ENCODE measurements around the gene UBE2Q2. TPM values are rescaled to one million over a fixed set of nuclear protein-coding genes. Genes with fewer than 3 reads are reported as not detected.

Gene UBE2Q2
- total RNA-seq, 2 donors from 2014 or later, result 31.5 to 40.2 TPM

DNA sequence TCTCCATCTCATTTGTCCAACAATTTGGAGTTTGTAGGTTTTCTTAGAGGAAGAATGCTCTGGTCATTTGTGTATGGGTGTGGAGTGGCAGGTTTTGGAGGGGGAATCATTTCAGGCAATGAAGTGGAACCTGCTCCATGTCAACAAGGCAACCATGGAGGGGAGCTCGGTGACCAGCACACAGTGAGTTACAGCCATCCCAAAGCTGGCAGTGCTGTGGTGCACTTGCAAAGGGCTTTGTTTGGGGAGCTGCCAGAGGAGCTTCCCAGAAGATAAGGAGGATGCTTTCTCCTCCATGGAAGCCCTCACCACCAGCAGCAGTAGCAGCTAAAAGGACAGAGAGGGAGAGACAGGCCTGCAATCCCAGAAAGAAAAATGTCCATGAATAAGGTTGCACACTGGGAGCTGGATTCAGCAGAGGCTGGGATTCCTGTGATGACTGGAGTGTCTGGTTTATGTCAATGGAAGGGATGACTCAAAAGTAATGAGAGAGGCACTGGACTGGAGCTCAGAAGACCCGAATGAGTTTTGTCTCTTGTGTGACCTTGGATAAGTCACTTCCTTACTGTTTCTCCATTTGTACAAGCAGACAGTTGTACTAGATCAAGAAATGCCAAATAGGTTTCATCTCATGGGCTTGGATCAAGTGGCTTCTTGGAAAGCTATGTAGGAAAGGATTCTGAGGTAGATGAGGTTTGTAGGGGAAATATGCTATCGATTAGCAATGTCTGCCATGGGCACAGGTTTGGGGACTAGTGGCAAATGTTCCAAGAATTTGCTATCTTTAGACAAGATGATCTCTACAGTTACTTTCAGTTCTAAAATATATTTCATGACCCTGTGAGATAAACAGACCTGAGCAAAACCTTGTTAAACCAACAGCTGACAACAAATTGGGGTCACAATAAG, 27.2 kb upstream of the UBE2Q2 start:
- Histone ChIP-seq H3K9me3 (no peaks in the 10 kb centered on the region), H3K4me1 (ENCODE audit: control insufficient read depth in 1 of 2, low read depth in 2 of 2) (no peaks in the 10 kb centered on the region), H3K36me3 (no peaks in the 10 kb centered on the region), H3K27ac (no peak overlapping the region), H3K4me3 (no peak overlapping the region), H3K27me3 (replicated peaks; ENCODE audit: insufficient read depth) (no peaks in the 10 kb centered on the region)
- DNase-seq (ENCODE audit: low spot score) (no peak), ATAC-seq (ENCODE audit: insufficient number of reproducible peaks, low FRiP score, low read depth) (no peak)
- TF ChIP-seq CTCF (IDR thresholded peaks at IDR 0.05), result no peak

GRCh38 chr15:75817138-75817935, 25.9 kb upstream of the UBE2Q2 start:
- Histone ChIP-seq H3K9me3 (no peaks in the 10 kb centered on the region), H3K27me3 (replicated peaks; ENCODE audit: insufficient read depth) (no peaks in the 10 kb centered on the region), H3K4me1 (ENCODE audit: control insufficient read depth in 1 of 2, low read depth in 2 of 2) (no peaks in the 10 kb centered on the region), H3K4me3 (peak overlapping the region; percentile 70), H3K27ac (no peak overlapping the region), H3K36me3 (no peaks in the 10 kb centered on the region)
- DNase-seq (ENCODE audit: low spot score), result no peak
- ATAC-seq (ENCODE audit: insufficient number of reproducible peaks, low FRiP score, low read depth), result no peak
- TF ChIP-seq CTCF (IDR thresholded peaks at IDR 0.05), result no peak

DNA sequence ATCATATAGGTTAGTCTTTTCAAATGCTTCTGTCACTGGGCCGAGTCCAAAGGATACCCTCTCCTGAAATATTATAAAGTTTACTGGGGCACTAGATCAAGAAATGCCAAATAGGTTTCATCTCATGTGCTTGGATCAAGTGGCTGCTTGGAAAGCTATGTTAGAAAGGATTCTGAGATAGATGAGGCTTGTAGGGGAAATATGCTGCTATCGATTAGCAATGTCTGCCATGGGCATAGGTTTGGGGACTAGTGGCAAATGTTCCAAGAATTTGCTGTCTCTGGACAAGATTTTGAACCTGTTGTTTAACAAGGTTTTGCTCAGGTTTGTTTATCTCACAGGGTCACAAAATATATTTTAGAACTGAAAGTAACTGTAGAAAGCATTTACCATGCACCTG, 23.0 kb upstream of the UBE2Q2 start:
- H3K27ac ChIP-seq, result no peak overlapping the region
- H3K27me3 ChIP-seq (replicated peaks; ENCODE audit: insufficient read depth), result no peaks in the 10 kb centered on the region
- no peaks in the 10 kb centered on the region for H3K9me3 ChIP-seq
- no peak for ATAC-seq (ENCODE audit: insufficient number of reproducible peaks, low FRiP score, low read depth)
- H3K4me3 ChIP-seq, result no peak overlapping the region
- no peaks in the 10 kb centered on the region for H3K36me3 ChIP-seq
- no peak for DNase-seq (ENCODE audit: low spot score)
- no peaks in the 10 kb centered on the region for H3K4me1 ChIP-seq (ENCODE audit: control insufficient read depth in 1 of 2, low read depth in 2 of 2)
- no peak for TF ChIP-seq CTCF (IDR thresholded peaks at IDR 0.05)

DNA sequence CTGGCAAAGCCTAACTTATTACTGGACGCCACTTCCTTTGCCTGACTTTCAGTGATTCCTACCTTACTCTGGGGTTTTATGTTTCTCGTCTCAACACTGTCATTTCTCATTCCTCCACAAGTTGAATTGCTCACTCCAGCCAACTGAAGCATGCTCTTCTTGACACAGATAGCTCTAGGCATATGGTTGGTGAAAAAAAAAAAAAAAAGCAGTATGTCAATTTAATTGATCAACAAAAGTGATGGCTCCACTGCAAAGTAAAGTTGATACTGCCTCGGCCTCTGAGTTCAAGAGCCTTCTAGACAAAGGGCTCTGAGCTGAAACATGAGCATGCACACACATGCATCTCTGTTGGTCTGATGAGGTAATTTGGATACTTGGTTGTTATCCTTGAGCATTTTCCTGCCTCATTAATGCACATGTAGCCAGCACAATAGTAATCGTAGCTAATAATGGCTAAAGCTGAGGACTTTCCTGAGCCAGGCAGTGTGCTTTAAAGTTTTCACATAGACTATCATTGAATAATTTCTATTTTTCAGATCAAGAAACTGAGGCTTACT, 21.4 kb upstream of the UBE2Q2 start:
- Histone ChIP-seq H3K27me3 (replicated peaks; ENCODE audit: insufficient read depth) (no peaks in the 10 kb centered on the region), H3K36me3 (no peaks in the 10 kb centered on the region), H3K9me3 (no peaks in the 10 kb centered on the region), H3K27ac (no peak overlapping the region), H3K4me1 (ENCODE audit: control insufficient read depth in 1 of 2, low read depth in 2 of 2) (no peaks in the 10 kb centered on the region), H3K4me3 (no peak overlapping the region)
- no peak for DNase-seq (ENCODE audit: low spot score)
- no peak for TF ChIP-seq CTCF (IDR thresholded peaks at IDR 0.05)
- ATAC-seq (ENCODE audit: insufficient number of reproducible peaks, low FRiP score, low read depth), result no peak

Measured in thoracic aorta (tissue), 2 donors.